ENCODE measurements around the gene COL7A1. TPM values are rescaled to one million over a fixed set of nuclear protein-coding genes. Genes with fewer than 3 reads are reported as not detected.
A peak's percentile ranks its signal among the peaks of the same experiment; 100 is the strongest.

COL7A1 gene
- total RNA-seq, 2 donors from 2014 or later, result 15.7 to 16.6 TPM

DNA sequence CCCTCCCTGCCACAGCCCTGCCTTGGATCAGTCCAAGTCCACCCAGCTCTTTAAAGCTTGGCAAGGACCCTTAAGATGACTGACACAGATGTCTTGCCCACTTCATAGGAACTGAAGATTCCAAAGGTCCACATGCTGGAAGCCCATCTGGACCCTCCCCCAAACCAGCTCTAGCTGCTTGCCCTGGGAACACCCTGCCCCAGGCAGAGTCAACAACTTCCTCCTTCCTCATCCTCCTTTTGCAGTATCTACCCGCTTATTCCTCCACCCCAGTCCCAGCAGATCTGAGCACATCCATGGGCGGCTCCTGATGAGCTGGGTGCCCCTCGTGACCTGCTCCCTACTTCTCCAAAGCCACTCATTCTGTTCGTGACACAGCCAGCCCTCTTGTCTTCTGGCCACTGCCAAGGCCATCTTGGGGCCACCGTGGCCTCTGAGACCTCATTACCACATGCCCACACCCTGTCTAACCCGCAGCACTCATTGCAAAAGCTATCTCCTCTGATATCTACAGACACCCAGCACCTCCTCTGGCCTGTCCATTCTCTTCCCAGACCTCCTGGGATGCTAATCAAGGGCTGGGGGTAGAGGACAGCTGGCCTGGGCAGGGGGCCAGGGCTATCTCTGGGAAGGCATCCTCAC lies 36.5 kb downstream of the COL7A1 start:
- TF ChIP-seq, protein P1, sequence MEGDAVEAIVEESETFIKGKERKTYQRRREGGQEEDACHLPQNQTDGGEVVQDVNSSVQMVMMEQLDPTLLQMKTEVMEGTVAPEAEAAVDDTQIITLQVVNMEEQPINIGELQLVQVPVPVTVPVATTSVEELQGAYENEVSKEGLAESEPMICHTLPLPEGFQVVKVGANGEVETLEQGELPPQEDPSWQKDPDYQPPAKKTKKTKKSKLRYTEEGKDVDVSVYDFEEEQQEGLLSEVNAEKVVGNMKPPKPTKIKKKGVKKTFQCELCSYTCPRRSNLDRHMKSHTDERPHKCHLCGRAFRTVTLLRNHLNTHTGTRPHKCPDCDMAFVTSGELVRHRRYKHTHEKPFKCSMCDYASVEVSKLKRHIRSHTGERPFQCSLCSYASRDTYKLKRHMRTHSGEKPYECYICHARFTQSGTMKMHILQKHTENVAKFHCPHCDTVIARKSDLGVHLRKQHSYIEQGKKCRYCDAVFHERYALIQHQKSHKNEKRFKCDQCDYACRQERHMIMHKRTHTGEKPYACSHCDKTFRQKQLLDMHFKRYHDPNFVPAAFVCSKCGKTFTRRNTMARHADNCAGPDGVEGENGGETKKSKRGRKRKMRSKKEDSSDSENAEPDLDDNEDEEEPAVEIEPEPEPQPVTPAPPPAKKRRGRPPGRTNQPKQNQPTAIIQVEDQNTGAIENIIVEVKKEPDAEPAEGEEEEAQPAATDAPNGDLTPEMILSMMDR (conservative IDR thresholded peaks at IDR 0.05), result peak; percentile 13
- Mint-ChIP-seq H3K36me3 (ENCODE audit: low read depth) (no peaks in the 10 kb centered on the region), H3K27ac (peak overlapping the region; percentile 16), H3K27me3 (ENCODE audit: insufficient read depth) (no peaks in the 10 kb centered on the region), H3K4me1 (peaks cover 54% of the 10 kb centered on the region), H3K4me3 (peak overlapping the region; percentile 77), H3K9me3 (no peaks in the 10 kb centered on the region)
- DNase-seq, result no peak
- 71 to 83% methylated on average over 6 of the region's 6 CpGs for WGBS, 2 experiments (ENCODE audit: insufficient coverage in 1 of 2, insufficient read length in 1 of 2)
- H3K4me1 ChIP-seq (ENCODE audit: control insufficient read depth, insufficient read depth, low read length), result peaks cover 9% of the 10 kb centered on the region
- no peaks in the 10 kb centered on the region for H3K36me3 ChIP-seq (ENCODE audit: control insufficient read depth, insufficient read depth, low read length)
- no peaks in the 10 kb centered on the region for H3K27me3 ChIP-seq (ENCODE audit: control insufficient read depth, insufficient read depth, low read length, poor library complexity, severe bottlenecking)
- no peaks in the 10 kb centered on the region for H3K9me3 ChIP-seq (ENCODE audit: control insufficient read depth, low read length)
- no peak overlapping the region for H3K9ac ChIP-seq (ENCODE audit: extremely low read depth, low read length, poor library complexity, severe bottlenecking)
- no peak overlapping the region for H3K27ac ChIP-seq (ENCODE audit: low read depth, low read length)
- no peak overlapping the region for H3K4me3 ChIP-seq (ENCODE audit: low read length)

GRCh38 chr3:48556796-48557626 lies 38.1 kb downstream of the COL7A1 start, which contains the start of gene PFKFB4:
PFKFB4 (minus strand) TSS chr3:48556803; CDS start chr3:48556777, 26 bp downstream.
- Mint-ChIP-seq H3K4me3 (peak within 1 kb of the TSS; percentile 77), H3K9me3 (no peaks in the 10 kb centered on the region), H3K27ac (peak within 1 kb of the TSS; percentile 87), H3K4me1 (peaks cover 46% of the 10 kb centered on the region), H3K27me3 (ENCODE audit: insufficient read depth) (no peaks in the 10 kb centered on the region), H3K36me3 (ENCODE audit: low read depth) (no peaks in the 10 kb centered on the region)
- Histone ChIP-seq H3K4me1 (ENCODE audit: control insufficient read depth, insufficient read depth, low read length) (peaks cover 9% of the 10 kb centered on the region), H3K27me3 (ENCODE audit: control insufficient read depth, insufficient read depth, low read length, poor library complexity, severe bottlenecking) (no peaks in the 10 kb centered on the region), H3K27ac (ENCODE audit: low read depth, low read length) (peak within 1 kb of the TSS; percentile 69), H3K36me3 (ENCODE audit: control insufficient read depth, insufficient read depth, low read length) (no peaks in the 10 kb centered on the region), H3K9ac (ENCODE audit: extremely low read depth, low read length, poor library complexity, severe bottlenecking) (peak within 1 kb of the TSS; percentile 23), H3K9me3 (ENCODE audit: control insufficient read depth, low read length) (no peaks in the 10 kb centered on the region), H3K4me3 (ENCODE audit: low read length) (peak within 1 kb of the TSS; percentile 83)
- peak; percentile 100 for DNase-seq
- 4 to 10% methylated on average over 25 to 53 of the region's 53 CpGs for WGBS, 2 experiments (ENCODE audit: insufficient coverage in 1 of 2, insufficient read length in 1 of 2)
- TF ChIP-seq, protein P1 (conservative IDR thresholded peaks at IDR 0.05), result peak; percentile 44

- WGBS, 2 experiments (ENCODE audit: insufficient coverage in 1 of 2, insufficient read length in 1 of 2), result 18 to 32% methylated on average over 13 to 29 of the region's 29 CpGs
- Histone ChIP-seq H3K27me3 (ENCODE audit: control insufficient read depth, insufficient read depth, low read length, poor library complexity, severe bottlenecking) (no peaks in the 10 kb centered on the region), H3K4me3 (ENCODE audit: low read length) (peak overlapping the region; percentile 82), H3K9me3 (ENCODE audit: control insufficient read depth, low read length) (no peaks in the 10 kb centered on the region), H3K4me1 (ENCODE audit: control insufficient read depth, insufficient read depth, low read length) (peaks cover 9% of the 10 kb centered on the region), H3K27ac (ENCODE audit: low read depth, low read length) (no peak overlapping the region), H3K36me3 (ENCODE audit: control insufficient read depth, insufficient read depth, low read length) (no peaks in the 10 kb centered on the region), H3K9ac (ENCODE audit: extremely low read depth, low read length, poor library complexity, severe bottlenecking) (peak overlapping the region; percentile 23)
- peak overlapping the region; percentile 77 for H3K4me3 Mint-ChIP-seq
- TF ChIP-seq, protein P1 (conservative IDR thresholded peaks at IDR 0.05), result no peak
- peak overlapping the region; percentile 64 for H3K27ac Mint-ChIP-seq
- H3K36me3 Mint-ChIP-seq (ENCODE audit: low read depth), result no peaks in the 10 kb centered on the region
- no peaks in the 10 kb centered on the region for H3K27me3 Mint-ChIP-seq (ENCODE audit: insufficient read depth)
- peak; percentile 55 for DNase-seq
- H3K9me3 Mint-ChIP-seq, result no peaks in the 10 kb centered on the region
- H3K4me1 Mint-ChIP-seq, result peaks cover 45% of the 10 kb centered on the region
Measured at GRCh38 chr3:48555949-48556795, 39.0 kb downstream of the COL7A1 start.
